Activated CD4-positive, alpha-beta T cell treated with anti-CD3 and anti-CD28 coated beads, Interleukin-2, amount 50 U/mL, for 48 hours (primary cell): Measurements from ENCODE around the gene IRF4.
"Not testable (repeated sequence)": the region's sequence is repeated elsewhere in the genome, so short reads cannot be mapped to it uniquely, and the experiment has no call there.

Experiments used
- DNase-seq, 2 experiments: peaks; one replicate each; pipeline ENCODE4 v3.0.0-alpha.2; 2020

IRF4 gene

DNA sequence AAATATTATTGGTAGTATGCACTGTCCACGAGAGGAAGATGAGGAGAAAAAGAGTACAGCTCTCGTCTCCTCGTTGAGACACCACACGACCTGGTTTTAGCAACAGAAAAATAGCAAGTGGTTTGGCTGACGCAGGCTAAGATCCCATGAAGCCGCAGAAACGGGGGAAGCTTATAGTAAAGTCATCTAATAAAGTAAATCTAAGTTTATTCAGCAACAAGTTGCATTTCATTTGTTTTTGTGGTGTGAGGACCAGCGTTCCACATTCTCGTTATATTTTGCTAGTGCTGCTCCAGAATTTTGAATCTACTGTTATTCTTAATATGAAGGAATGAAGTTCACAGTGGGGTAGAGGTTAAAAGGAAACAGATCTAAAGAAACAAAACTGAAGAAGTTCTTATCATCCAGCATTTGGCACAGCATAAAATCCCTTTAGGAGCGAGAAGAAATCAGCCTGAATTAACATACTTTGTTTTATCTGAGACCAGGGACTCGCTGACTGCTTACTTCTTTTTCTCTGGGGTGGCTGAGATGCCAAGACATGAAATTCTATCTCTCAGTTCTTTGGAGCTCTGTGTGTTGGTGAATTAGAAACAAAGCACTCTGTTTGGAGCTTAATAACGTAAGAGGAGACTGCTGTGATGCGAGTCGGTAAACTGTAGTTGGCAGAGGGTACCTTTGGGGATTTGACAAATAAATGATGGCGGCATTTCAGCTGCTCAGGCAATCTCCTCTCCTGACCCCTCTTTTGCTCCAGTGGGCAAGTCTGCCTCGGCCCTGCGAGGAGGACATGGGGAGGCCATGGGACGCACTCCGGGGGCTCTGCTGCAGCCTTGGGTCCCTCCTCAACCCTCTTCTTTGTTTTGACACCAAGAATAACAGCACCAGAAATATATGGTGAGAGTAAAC lies 24.9 kb upstream of the IRF4 start:
- no peak for DNase-seq

DNA sequence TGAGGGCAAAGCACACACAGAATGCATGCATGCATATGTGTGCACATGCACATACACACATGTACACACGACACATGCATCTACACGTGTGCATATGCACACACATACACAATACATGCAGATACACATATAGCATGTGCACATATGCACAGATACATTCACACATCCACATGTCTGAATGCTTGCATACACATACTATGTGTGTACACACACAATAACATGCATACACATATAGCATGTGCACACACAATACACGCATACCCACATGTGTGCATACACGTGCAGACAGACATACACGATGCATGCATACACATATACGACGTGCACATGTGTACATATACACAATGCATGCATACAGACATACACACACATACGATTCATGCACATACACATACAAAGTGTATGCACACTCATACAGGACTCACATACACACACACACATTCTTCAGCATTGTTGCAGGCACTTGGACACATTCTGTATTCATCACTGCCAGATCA lies 24.2 kb upstream of the IRF4 start:
- no peak for DNase-seq

DNA sequence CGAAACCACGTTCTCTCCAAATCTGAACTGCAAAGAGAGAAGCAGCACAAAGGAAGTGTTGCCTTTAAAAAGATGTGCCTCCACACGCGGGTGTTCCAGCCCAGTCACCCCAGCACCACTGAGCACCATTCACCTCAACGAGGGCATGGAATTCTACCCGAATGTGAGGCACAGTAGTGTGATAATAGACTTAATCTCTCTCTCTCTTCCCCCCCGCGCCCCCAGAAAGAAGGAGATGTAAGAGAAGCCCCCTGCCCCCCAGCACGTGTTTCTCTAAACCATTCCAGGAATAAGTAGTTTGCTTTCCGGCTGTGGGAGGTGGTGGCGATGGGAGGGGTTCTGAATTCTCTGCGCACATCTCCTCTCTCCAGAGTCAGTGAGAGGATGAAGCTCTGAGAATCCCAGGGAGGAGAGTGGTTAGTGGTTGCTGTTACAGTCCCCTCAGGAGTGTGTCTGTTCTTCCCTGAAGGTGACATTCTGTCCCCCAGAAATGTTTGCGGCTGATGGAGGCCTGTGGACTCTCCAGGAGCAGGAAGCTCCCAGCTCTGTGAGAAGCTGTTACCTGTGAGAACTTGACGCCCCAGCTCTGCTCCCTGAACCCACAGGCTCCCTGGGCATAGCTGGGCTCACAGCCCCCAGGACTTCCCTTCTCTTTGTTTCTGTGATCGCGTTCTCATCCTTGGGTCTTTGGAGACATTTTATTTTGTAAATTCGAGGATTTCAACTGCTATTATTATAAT lies 23.5 kb upstream of the IRF4 start:
- no peak for DNase-seq

DNA sequence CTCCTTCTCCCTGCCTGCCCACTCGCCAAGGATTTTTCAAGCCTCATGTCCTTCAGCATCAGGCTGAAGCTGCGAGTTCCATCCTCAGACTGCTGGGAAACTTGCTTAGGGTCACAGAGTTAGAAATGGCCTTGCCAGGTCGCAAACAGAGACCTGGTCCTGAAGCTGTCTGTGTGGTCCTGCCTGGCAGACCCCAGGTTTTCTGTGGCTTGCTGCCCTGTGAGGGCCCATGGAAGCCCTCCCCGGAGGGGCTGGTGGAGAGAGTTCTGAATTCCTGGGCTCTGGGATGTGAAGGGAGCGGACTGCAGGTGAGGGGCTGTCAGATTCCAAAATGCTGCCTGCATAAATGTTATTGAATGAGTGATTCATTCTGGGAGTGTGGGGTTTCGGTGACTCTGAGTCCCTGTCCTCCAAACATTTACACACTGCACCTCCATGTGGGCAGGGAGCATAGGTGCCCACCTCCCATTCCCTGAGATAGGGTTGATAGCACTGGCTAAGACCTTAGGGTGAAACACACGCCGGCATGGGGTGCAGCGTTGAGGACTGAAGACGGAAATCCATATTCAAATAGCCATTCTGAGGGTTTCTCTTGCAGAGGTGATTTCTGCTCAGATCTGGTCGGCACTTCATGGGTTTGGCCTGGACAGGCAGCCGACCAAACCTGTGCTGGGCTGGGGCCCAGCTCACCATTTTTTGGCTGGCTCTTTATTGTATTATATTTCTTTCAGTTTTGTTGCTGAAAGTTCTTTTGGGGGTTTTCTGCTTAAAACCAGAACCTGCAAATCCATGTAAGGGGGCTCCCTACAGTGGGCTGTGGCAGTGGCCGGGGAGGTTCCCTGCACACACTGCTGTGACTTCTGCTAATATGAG lies 21.8 kb upstream of the IRF4 start:
- no peak for DNase-seq

DNA sequence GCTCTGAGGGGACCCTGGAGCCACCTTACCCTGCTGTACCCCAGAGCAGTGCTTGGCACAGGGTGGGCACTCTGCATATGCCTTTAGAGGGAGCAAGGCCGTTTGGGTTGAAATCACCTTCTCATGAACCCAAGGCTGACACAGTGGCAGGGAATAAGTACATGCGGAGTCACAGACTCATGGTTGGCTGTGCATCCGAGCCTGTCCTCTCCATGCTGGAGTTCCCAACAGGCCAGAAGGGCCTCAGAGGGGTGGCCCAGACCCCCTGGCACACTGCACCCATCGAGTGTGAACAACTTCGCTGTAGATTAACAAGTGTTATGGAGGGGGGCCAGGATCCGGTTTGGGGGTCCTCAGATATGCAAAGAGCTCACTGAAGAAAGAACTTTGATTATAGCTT lies 21.0 kb upstream of the IRF4 start:
- DNase-seq = no peak

DNA sequence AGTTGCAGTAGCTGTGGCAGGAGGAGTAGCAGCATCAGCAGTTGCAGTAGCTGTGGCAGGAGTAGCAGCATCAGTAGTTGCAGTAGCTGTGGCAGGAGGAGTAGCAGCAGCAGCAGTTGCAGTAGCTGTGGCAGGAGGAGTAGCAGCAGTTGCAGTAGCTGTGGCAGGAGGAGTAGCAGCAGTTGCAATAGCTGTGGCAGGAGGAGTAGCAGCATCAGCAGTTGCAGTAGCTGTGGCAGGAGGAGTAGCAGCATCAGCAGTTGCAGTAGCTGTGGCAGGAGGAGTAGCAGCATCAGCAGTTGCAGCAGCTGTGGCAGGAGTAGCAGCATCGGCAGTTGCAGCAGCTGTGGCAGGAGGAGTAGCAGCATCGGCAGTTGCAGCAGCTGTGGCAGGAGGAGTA lies 19.7 kb upstream of the IRF4 start:
- DNase-seq = not testable (repeated sequence)

DNA sequence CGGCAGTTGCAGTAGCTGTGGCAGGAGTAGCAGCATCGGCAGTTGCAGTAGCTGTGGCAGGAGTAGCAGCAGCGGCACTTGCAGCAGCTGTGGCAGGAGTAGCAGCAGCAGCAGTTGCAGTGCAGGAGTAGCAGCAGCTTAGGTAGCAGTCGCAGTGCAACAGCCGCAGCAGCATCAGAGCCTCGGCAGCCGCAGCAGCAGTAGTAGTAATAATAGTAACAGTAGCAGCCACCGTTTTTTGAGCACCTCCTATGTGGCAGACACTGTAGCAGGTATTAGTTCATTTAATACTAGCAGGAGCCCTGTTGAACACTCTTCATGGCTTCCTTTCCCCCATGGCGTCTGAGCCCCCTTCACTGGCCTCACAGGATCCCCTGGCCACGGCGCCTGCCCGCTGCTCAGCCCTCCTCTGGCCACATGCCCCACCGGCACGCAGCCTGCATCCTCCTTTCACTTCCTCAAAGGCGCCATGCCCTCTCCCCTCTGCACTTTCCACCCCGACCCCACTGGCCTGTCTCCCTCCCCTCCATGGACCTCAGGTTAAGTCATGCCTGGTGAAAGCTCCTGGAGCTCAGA lies 19.1 kb upstream of the IRF4 start:
- DNase-seq = no peak

DNA sequence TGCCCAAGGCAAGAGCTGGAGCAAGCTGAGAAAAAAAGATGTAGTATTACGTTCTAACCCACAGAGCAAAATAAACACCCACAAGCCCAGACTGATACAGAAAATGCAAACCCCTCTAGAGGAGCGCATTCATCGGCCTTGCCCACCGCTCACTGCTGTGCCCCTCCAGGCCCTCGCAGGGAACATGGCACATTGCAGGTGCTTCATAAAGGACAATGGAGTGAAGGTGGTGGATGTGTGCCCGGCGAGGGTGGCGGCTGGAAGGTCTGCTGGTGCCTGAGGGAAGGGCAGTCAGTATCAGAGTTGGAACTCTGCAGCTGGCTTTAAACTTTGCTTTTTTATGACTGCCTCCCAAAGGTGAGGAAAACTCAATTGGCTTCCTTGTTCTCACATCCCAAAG lies 18.5 kb upstream of the IRF4 start:
- no peak for DNase-seq

DNA sequence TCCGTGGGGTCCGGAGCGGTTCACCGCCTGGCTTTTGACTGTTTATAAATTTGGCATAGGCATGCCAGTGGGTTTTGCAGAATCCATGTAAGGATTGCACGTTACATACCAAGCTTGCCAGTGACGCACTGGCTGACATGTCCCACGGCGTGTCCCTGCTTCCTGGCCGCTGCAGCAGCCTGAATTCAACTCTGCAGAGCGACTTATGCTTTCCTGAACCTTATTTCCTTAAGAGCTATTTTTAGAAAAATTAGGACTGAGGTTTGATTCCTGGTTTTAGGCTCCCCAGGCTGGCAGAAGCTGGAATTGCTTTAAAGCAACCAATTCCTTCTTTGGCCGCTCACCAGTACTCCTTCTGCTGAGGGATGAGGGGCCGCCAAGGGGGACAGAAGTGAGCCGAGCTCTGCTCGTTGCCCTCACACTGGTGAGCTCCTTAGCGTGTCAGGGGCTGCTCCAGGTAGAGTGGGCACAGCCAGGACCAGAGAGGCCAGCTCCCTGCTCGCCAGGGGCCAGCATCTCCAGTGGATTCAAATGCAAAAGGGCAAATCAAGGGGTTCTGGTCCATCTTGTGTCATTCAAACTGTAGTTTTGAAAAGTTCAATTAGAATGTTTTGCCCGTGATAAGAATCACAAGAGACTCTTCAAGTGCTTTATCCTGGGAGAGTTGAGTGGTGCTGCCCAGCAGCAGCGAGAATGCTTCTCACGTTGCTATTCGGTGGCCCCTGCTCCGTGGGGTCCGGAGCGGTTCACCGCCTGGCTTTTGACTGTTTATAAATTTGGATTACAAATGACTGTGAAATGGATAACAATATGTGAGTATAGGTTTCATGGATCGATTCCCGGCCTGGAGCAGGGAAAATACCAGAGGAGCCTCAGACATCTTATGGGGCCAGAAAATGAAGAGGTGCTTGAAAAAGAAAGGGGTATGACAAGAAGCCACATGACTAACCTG lies 17.5 kb upstream of the IRF4 start:
- DNase-seq = no peak

DNA sequence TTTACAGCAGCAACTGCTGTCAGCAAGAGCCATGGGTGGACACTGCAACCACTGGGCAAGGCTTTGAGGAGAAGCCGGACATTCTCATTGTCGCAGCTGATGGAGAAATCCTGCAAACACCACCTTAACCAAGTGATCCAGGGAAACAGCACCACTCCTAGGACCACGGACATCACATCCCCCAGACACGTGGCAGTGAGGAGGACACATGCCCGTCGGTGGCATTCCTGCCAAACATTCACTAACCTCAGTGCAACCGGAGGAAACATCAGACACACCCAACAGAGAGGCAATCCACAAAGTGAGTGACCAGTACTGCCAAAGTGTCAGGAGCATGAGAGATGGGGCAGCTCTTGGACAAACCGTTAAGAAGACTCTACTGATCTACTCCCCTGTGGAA lies 16.6 kb upstream of the IRF4 start:
- DNase-seq = no peak

DNA sequence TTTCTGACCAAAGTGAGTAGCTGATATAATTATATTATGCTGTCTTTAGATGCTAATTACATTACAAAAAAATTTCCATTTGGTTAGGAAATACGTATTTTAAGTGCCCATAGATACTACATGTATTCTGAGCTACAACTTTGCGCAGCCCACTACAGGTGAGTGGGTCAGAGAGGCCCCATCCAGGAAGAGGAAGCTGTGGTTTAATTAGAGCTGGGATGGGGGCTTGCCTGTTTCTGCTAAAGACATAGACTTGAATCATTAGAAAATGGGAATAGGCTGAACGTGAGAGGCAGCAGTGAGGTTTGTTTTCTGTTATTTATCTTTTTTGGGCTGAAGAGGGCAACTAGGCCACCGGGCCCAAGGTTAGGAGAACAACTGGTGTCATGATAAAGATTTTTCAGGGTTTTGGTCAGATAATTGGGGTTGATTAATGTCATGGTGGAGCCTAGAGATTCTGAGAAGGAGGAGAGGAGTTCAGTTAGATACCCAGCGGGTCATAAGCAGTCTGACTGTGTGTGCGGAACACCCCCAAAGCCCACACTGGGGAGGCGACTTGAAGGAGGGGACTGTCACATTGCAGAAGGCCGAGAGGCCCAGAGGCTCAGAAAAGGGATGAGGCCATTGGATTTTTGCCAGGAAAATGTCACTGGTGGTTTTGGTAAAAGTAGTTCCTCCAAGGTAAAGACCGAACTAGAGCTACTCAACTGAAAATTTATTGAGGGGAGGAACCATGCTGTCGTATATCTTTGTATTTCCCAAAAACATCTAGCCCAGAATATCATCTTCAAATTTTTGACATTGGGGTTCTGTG lies 14.5 kb upstream of the IRF4 start:
- DNase-seq = no peak

DNA sequence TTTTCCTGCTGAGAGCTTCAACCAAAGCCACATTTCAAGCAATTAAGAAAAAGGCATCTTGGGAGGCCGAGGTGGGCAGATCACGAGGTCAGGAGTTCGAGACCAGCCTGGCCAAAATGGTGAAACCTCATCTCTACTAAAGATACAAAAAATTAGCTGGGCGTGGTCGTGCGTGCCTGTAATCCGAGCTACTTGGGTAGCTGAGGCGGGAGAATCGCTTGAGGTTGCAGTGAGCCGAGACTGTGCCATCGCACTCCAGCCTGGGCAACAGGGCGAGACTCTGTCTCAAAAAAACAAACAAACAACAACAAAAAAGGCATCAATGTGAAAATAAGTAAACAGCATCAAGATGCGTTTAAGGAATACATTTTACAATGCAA lies 13.9 kb upstream of the IRF4 start:
- not testable (repeated sequence) for DNase-seq

DNA sequence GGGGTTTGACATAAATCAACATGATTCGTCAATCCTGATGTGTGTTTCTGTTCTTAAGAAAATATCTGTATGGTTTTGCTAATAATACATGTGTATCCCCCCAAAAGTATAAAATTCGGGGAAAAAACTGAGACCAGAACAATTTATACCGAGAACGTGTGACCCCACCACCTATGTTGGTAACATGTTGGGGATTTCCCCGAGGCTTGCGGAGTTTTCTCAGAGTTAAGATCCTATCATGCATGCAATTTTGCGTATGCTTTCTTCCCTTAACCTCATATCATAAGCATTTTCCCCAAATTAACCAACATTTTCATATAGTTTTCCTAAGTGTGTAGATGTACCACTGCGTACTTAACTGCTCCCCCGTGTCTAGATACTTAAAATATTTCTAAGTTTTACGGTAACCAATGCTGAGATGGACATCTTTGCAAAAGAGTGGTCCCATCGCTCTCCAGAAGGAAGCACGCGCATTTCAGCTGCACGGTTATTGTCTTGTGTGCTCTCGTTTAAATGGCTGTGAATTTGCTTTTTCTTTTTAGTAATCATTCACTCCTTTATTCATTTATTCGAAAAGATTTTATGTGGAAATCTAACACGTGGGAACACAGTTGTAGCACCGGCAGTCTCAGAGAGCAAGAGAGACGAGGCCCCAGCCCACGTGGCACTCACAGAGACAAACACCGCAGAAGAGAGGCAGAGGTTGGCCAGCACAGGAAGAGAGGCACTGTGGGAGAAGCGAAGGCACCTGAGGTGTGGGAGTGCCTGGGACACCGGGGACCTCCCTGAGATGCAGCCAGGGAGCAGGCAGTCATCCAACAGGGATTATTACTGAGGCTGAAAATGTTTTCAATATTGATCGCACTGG lies 13.2 kb upstream of the IRF4 start:
- DNase-seq = no peak

DNA sequence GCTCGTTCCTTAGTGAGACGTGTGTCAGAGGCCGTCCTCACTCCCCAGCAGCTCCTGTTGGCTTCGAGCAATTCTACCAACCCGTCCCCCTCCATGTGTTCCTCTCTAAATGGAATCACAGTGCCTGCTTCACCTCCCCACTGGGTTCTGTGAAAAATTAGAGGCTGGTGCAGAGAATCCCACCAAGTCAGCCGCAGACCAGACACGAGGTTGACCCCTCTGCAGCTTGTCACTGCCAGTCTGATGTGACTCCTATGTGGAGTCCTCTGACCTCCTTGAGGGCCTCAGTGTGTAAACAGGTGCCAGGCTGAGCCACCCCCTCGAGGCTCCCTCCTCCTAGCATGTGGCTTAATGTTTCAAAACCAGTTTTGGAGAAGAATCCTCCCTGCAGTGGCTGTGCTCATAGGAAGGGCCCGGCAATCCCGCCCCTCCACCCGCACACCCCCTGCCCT lies 12.6 kb upstream of the IRF4 start:
- DNase-seq = no peak

DNA sequence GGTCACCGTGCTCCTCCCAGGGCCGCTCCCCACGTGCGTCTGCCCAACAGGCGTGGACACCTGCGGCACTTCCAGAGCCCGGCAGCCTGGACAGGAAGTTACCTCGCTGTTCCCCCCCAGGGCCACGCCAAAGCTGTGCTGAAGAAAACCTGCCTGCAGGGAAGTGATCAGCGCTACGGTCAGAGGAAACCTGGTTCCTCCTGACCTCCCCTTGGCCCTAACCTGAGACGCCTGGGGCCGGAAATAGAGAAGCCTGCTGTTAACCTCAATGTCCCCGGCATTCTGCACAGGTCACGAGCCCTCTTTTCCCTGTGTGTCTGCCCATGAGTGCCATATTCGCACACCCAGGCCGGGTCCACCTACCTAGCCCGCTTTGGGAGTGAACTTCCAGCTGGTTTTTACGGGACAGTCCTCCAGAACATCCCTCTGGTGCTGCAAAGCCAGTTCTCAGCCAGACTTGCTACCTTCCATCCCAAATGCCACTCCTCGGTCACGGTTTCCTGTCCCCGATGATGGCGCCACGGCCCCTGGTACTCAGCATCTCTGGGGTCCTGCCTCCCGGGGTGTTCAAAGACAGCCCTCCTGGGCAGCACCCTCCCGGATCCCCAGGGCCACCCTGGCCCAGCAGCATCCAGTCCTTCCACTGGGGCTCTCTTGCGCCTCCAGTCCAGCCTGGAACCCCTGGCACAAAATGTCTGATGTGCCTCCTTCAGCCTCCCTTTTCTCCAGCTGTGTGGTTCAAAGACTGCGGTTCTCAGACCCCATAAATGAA lies 12.0 kb upstream of the IRF4 start:
- DNase-seq = no peak

DNA sequence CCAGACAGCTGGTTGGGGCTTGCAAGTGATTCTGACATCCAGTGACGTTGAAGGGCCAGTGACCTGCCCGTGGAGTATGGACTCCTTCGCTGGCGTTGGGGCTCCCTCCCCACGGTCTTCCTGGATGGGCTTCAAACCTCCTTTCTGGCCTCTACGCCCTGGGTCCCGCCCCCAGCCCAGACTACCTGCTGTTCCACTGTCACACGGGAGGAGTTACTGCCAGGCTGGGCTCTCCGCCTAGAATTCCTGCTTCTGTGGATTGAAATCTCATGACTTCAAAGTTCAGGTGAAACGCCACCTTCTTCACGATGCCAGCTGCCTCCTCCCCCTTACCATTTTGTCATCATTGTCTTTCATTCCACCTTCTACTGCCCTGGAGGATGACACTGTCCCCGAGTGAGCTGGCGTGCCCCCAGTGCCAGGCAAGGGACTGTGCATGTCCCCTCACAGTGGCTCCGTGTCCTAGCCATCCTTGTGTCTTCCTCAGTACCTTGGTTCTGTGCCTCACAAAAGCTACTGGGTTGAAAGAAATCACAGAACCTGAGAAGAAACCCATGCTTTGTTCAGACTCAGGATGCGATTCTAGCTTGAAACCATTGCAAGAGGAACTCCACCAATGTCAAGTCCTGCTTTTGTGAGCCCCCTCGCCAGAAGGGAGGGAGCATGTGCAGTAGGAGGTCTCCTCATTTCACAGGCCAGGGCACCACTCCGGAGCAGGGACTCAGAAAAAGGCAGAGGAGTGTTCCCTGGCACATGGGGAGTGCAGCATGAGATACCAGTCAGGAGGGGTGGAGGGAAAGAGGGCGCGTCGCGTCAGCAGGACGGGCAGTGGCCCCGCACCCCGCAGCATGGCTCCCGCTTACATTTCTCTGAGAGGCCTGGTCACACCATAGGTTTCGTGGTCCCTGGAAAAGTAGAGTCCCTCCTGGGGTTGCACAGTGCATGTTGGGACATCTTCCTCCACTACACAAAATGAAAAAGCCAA lies 11.0 kb upstream of the IRF4 start:
- no peak for DNase-seq

DNA sequence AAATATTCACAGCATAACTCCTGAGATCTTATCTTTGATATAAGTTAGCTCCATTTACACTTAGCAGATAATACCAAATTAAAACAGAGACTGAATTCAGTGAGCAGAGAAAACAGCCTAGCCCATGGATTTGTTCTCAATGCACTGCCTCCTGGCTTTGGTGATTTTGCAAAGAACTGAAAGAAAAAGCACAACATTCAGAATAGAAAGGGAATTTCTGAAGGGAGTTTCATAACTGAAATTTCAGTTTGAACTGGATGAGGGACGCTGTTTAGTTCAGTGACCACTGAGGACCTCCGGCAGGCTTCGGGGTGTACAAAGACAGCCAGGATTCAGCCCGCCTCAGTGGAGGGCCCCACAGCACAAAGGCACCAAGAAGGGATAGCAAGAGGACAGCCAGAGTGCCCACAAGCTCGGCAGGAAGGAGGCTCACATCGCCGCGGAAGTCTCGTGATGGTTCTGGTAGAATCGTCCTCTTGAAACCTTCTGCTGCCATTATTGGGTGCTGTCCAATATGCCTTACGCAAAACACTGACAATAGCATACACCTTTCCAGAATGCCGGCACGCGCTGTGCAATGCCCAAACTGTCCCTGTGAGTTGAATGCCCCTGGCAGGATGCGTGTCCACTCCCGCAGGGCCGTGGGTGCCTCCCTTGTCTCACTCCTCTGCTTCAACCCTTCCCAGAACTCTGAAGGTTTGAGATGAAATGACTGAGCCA lies 9.7 kb upstream of the IRF4 start:
- no peak for DNase-seq
